HEK293T (cell line): ENCODE measurements around the gene PLSCR4.

Experiments used
- BHLHE40 ChIP-seq: fragments of 450-650 bp; IDR thresholded peaks from 2 replicates; pipeline ENCODE4 v1.6.1; 2016; ENCODE audit warnings: mild to moderate bottlenecking, moderate library complexity, borderline replicate concordance
- CTBP1 ChIP-seq: fragments of 450-650 bp; IDR thresholded peaks from 2 replicates; pipeline ENCODE4 v1.6.1; 2016; ENCODE audit warnings: borderline replicate concordance
- FOXA1 ChIP-seq: fragments of 450-650 bp; IDR thresholded peaks from 2 replicates; pipeline ENCODE4 v1.6.1; 2016; ENCODE audit warnings: mild to moderate bottlenecking
- FOXM1 ChIP-seq: fragments of 450-650 bp; IDR thresholded peaks from 2 replicates; pipeline ENCODE4 v1.6.1; 2017; ENCODE audit warnings: mild to moderate bottlenecking, borderline replicate concordance
- LEF1 ChIP-seq: fragments of 450-650 bp; IDR thresholded peaks from 2 replicates; pipeline ENCODE4 v1.6.1; 2017; ENCODE audit warnings: mild to moderate bottlenecking, borderline replicate concordance
- SP1 ChIP-seq: fragments of 450-650 bp; IDR thresholded peaks from 2 replicates; pipeline ENCODE4 v1.6.1; 2017
- ZNF384 ChIP-seq: fragments of 450-650 bp; IDR thresholded peaks from 2 replicates; pipeline ENCODE4 v1.6.1; 2016

- TF ChIP-seq CTBP1, result no peak
- no peak for TF ChIP-seq FOXA1
- no peak for TF ChIP-seq SP1
- no peak for TF ChIP-seq LEF1
- TF ChIP-seq BHLHE40, result no peak
- no peak for TF ChIP-seq ZNF384
- TF ChIP-seq FOXM1, result no peak
These were observed 84.1 kb downstream of the PLSCR4 start for GRCh38 chr3:146166826-146167225.
